Measurements from ENCODE around the gene UBE2J2.

Gene UBE2J2

DNA sequence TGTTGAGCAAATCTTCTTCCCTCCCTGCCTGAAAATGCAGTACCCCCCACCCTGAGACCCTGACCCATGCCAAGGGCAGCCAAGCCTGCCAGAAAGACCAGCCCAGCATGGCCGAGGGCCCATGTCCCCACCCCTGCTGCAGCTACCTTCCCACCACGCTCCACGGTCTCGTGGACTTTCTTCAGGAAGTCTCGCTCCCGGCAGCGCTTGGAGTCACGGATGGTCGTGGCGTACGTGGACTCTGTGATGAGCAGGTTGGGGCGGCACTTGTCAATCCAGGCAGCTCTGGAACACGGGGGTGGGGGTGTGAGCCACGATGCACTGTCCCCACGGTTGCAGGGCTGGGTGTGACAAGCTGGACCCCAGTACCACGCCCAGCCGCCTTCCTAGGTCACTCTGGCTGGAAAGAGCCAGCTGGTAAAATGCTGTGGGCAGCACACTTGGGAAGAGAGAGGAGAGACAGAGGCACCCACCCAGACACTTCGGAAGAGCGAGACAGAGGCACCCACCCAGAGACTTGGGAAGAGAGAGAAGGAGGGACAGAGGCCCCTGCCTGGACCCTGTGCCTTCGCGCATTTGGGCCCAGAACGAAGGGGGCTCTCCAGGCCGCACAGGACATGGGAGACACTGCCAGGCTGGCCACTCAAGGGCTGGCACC, 41.2 kb upstream of the UBE2J2 start:
- Histone ChIP-seq H3K4me2 (ENCODE audit: low read length) (no peak overlapping the region), H3K4me3 (ENCODE audit: low read length) (no peak overlapping the region), H3K27me3 (ENCODE audit: low read depth, low read length) (no peaks in the 10 kb centered on the region), H2AFZ (ENCODE audit: low read depth, low read length) (no peak overlapping the region), H3K36me3 (replicated peaks; ENCODE audit: low read depth, low read length) (peaks cover 35% of the 10 kb centered on the region), H3K9me3 (ENCODE audit: insufficient read depth, low read length) (no peaks in the 10 kb centered on the region), H4K20me1 (ENCODE audit: insufficient read depth, low read length) (0 out of 2 replicates have a peak, but pooled peaks cover 3% of the 10 kb centered on the region), H3K79me2 (ENCODE audit: low read length) (peaks cover 14% of the 10 kb centered on the region; the same call in 1 of the 2 replicates), H3K9ac (ENCODE audit: low read length) (no peak overlapping the region), H3K4me1 (ENCODE audit: low read length) (peaks cover under 1% of the 10 kb centered on the region; the same call in 1 of the 2 replicates), H3K27ac (ENCODE audit: low read length) (no peak overlapping the region)
- TF ChIP-seq EZH2phosphoT487 (IDR thresholded peaks at IDR 0.05; ENCODE audit: low read depth) = no peak
- TF ChIP-seq, protein P1, sequence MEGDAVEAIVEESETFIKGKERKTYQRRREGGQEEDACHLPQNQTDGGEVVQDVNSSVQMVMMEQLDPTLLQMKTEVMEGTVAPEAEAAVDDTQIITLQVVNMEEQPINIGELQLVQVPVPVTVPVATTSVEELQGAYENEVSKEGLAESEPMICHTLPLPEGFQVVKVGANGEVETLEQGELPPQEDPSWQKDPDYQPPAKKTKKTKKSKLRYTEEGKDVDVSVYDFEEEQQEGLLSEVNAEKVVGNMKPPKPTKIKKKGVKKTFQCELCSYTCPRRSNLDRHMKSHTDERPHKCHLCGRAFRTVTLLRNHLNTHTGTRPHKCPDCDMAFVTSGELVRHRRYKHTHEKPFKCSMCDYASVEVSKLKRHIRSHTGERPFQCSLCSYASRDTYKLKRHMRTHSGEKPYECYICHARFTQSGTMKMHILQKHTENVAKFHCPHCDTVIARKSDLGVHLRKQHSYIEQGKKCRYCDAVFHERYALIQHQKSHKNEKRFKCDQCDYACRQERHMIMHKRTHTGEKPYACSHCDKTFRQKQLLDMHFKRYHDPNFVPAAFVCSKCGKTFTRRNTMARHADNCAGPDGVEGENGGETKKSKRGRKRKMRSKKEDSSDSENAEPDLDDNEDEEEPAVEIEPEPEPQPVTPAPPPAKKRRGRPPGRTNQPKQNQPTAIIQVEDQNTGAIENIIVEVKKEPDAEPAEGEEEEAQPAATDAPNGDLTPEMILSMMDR (IDR thresholded peaks at IDR 0.05; ENCODE audit: low read depth, low read length) = no peak

DNA sequence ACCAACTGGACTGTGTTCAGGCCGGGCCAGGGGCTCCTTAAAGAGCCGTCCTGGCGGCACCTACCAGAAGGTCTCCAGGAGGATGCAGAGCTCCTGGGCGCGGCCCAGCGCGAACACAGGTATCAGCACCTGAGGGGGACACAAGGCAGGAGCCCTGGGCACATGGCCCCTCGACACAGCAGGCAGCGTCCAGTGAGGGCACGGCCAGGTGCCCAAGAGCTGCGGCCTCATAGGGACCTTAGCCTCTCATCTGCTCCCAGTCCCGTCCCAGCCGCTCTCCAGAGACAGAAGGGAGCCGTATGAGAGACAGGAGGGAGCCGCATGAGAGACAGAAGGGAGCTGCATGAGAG, 40.6 kb upstream of the UBE2J2 start:
- H3K27ac ChIP-seq (ENCODE audit: low read length) = no peak overlapping the region
- H3K36me3 ChIP-seq (replicated peaks; ENCODE audit: low read depth, low read length) = peaks cover 31% of the 10 kb centered on the region
- no peak overlapping the region for H2AFZ ChIP-seq (ENCODE audit: low read depth, low read length)
- peaks cover 9% of the 10 kb centered on the region; the same call in 1 of the 2 replicates for H3K79me2 ChIP-seq (ENCODE audit: low read length)
- H3K9me3 ChIP-seq (ENCODE audit: insufficient read depth, low read length) = no peaks in the 10 kb centered on the region
- H3K4me3 ChIP-seq (ENCODE audit: low read length) = no peak overlapping the region
- peaks cover 6% of the 10 kb centered on the region for H3K4me1 ChIP-seq (ENCODE audit: low read length)
- H3K4me2 ChIP-seq (ENCODE audit: low read length) = no peak overlapping the region
- H4K20me1 ChIP-seq (ENCODE audit: insufficient read depth, low read length) = 0 out of 2 replicates have a peak, but pooled peaks cover 3% of the 10 kb centered on the region
- H3K27me3 ChIP-seq (ENCODE audit: low read depth, low read length) = no peaks in the 10 kb centered on the region
- H3K9ac ChIP-seq (ENCODE audit: low read length) = no peak overlapping the region
- TF ChIP-seq, protein P1 (IDR thresholded peaks at IDR 0.05; ENCODE audit: low read depth, low read length) = no peak
- no peak for TF ChIP-seq EZH2phosphoT487 (IDR thresholded peaks at IDR 0.05; ENCODE audit: low read depth)

DNA sequence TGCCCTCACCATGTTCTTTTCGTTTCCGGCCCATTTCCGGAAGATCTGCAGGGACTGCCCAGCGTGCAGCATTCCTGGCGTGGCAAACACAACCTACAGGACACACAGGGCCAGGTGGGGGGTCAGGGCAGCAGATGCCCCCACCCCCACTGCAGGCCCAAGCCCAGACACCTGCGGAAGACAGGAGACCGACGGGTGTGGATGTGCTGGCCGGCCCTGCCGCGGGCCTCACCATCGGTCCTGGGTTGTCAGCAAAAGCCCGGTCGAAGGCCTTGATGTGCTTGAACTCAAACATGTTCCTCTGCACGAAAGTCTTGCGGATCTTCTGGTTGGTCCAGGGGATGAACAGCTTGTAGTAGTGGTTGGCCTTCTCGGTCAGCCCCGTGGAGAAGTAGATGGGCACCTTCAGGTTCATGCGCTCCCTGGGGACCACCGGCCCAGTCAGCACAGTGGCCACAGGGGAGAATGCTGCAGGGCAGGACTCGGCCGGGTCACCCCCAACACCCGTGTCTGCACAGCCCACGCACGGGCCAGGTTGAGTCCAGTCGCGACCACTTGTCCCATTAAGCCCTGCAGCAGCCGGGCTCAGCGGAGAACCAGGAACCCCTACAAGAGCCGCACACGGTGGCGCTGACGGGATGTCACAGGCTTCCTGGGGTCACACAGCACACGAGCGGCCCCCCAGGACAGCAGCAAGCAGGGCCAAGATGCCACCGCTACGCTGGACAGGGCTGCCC, 40.0 kb upstream of the UBE2J2 start:
- Histone ChIP-seq H3K9ac (ENCODE audit: low read length) (no peak overlapping the region), H3K79me2 (ENCODE audit: low read length) (peaks cover 5% of the 10 kb centered on the region; the same call in 1 of the 2 replicates), H3K4me2 (ENCODE audit: low read length) (no peak overlapping the region), H3K9me3 (ENCODE audit: insufficient read depth, low read length) (no peaks in the 10 kb centered on the region), H3K36me3 (replicated peaks; ENCODE audit: low read depth, low read length) (peaks cover 30% of the 10 kb centered on the region), H3K27ac (ENCODE audit: low read length) (no peak overlapping the region), H2AFZ (ENCODE audit: low read depth, low read length) (no peak overlapping the region), H3K27me3 (ENCODE audit: low read depth, low read length) (no peaks in the 10 kb centered on the region), H3K4me1 (ENCODE audit: low read length) (peaks cover 7% of the 10 kb centered on the region), H4K20me1 (ENCODE audit: insufficient read depth, low read length) (0 out of 2 replicates have a peak, but pooled peaks cover 3% of the 10 kb centered on the region), H3K4me3 (ENCODE audit: low read length) (no peak overlapping the region)
- no peak for TF ChIP-seq EZH2phosphoT487 (IDR thresholded peaks at IDR 0.05; ENCODE audit: low read depth)
- TF ChIP-seq, protein P1 (IDR thresholded peaks at IDR 0.05; ENCODE audit: low read depth, low read length) = no peak

Data from OCI-LY3 (cell line).